Nephron progenitor cell (in vitro differentiated cells): ENCODE measurements around the gene NFASC.

Source experiments
- DNase-seq: peaks from one replicate; pipeline ENCODE4 v3.0.0; 2021
- H3K27ac Mint-ChIP-seq: 2 replicates; pipeline ENCODE4 v1.8.0; 2021; ENCODE audit warnings: mild to moderate bottlenecking, moderate library complexity, mixed read lengths
- H3K27me3 Mint-ChIP-seq: 2 replicates; pipeline ENCODE4 v1.8.0; 2021; ENCODE audit warnings: mild to moderate bottlenecking, low read depth, mixed read lengths; ENCODE audit not compliant: poor library complexity
- H3K36me3 Mint-ChIP-seq: 2 replicates; pipeline ENCODE4 v1.8.0; 2021; ENCODE audit warnings: low read depth, mixed read lengths
- H3K4me1 Mint-ChIP-seq: 2 replicates; pipeline ENCODE4 v1.8.0; 2021; ENCODE audit warnings: mixed read lengths
- H3K4me3 Mint-ChIP-seq: 2 replicates; pipeline ENCODE4 v1.8.0; 2021; ENCODE audit warnings: mild to moderate bottlenecking, moderate library complexity, mixed read lengths
- H3K9me3 Mint-ChIP-seq: 2 replicates; pipeline ENCODE4 v1.8.0; 2021; ENCODE audit warnings: mild to moderate bottlenecking, moderate library complexity, mixed read lengths
- TF ChIP-seq, protein P1 (sequence below): fragments of 200-600 bp; sonication (generic); IDR thresholded peaks from 2 replicates; pipeline ENCODE4 v1.5.0; 2021; ENCODE audit warnings: antibody characterized with exemption

NFASC gene

DNA sequence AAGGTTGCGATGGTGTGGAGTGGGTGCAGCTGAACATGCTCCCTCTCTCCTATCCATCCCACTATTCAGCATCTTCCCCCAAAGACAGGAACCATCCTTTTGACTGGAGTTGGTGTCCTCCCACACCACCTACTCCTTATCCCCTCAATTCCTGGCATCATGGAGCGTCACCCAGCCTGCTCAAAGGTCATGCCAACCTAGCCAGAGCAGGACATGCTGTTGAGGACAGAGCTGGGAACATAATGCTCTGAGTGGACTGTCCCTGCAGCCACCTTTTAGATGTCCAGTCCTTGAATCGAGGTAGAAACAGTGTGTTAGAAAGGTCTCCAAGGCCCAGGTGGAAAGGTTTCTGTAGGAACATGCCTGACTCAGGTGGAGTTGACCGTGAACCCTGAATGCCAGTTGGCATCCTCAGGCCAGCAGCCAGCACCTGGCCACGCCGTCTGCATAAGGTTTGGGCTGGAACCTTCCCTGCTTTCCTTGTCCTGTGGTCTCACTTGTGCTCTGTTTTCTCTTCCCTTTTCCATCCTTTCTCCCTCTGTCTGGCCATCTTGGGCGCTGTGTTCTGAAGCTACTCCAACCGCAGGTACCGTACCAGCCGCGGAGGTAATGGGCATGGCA, 120.2 kb downstream of the NFASC start:
- no peak overlapping the region for H3K27ac Mint-ChIP-seq
- DNase-seq: no peak
- H3K9me3 Mint-ChIP-seq: no peaks in the 10 kb centered on the region
- TF ChIP-seq, protein P1, sequence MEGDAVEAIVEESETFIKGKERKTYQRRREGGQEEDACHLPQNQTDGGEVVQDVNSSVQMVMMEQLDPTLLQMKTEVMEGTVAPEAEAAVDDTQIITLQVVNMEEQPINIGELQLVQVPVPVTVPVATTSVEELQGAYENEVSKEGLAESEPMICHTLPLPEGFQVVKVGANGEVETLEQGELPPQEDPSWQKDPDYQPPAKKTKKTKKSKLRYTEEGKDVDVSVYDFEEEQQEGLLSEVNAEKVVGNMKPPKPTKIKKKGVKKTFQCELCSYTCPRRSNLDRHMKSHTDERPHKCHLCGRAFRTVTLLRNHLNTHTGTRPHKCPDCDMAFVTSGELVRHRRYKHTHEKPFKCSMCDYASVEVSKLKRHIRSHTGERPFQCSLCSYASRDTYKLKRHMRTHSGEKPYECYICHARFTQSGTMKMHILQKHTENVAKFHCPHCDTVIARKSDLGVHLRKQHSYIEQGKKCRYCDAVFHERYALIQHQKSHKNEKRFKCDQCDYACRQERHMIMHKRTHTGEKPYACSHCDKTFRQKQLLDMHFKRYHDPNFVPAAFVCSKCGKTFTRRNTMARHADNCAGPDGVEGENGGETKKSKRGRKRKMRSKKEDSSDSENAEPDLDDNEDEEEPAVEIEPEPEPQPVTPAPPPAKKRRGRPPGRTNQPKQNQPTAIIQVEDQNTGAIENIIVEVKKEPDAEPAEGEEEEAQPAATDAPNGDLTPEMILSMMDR: no peak
- peaks cover 84% of the 10 kb centered on the region for H3K27me3 Mint-ChIP-seq
- no peaks in the 10 kb centered on the region for H3K36me3 Mint-ChIP-seq
- peaks cover 45% of the 10 kb centered on the region for H3K4me1 Mint-ChIP-seq
- no peak overlapping the region for H3K4me3 Mint-ChIP-seq

- H3K27ac Mint-ChIP-seq: no peak overlapping the region
- no peaks in the 10 kb centered on the region for H3K36me3 Mint-ChIP-seq
- H3K9me3 Mint-ChIP-seq: no peaks in the 10 kb centered on the region
- TF ChIP-seq, protein P1: no peak
- peaks cover 50% of the 10 kb centered on the region for H3K4me1 Mint-ChIP-seq
- no peak overlapping the region for H3K4me3 Mint-ChIP-seq
- H3K27me3 Mint-ChIP-seq: peaks cover 83% of the 10 kb centered on the region
- DNase-seq: no peak
These were observed 120.7 kb downstream of the NFASC start for GRCh38 chr1:204991342-204991844.

DNA sequence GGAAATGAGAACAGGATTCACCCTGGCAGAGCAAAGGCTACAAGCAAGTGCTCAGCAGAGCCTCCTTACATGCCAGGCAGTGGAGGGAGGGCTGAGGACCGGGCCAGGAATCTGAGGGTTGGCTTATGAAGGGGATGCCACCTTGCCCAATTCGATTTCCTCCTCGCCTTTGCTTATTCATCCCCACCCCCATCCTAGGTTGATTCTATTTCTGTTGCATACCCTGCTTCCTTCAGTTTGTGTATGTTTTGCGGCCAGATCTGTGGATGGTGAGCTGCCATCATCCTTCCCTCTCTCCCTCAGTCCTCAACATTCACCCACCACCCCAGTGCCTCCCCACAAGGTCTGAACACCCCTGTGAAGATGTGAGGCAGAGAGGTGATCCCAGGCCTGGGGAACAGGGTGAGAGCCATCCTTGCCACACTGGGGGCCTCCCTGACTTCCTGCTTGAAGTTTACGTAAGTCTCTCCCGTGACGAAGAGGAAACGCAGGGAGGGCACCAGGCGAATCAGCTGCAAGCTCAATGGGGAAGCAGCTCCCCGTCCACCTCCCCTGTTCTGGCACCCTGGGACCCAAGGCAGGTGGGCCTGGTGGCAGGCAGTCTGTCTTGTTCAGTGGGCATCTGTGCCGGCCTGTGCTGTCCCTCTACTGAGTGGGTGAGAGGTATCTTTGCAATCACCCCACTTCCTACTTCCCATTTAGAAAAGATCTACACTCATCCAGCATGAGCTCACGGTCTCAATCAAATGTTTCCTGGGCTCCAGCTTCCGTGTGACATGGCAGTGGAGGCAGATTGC, 121.7 kb downstream of the NFASC start:
- Mint-ChIP-seq H3K4me3 (no peak overlapping the region), H3K9me3 (no peaks in the 10 kb centered on the region), H3K4me1 (peaks cover 59% of the 10 kb centered on the region), H3K27me3 (peaks cover 79% of the 10 kb centered on the region), H3K36me3 (no peaks in the 10 kb centered on the region), H3K27ac (no peak overlapping the region)
- TF ChIP-seq, protein P1: no peak
- DNase-seq: no peak

- peaks cover 65% of the 10 kb centered on the region for H3K4me1 Mint-ChIP-seq
- H3K4me3 Mint-ChIP-seq: no peak overlapping the region
- peaks cover 77% of the 10 kb centered on the region for H3K27me3 Mint-ChIP-seq
- DNase-seq: no peak
- no peak overlapping the region for H3K27ac Mint-ChIP-seq
- TF ChIP-seq, protein P1: no peak
- H3K9me3 Mint-ChIP-seq: no peaks in the 10 kb centered on the region
- no peaks in the 10 kb centered on the region for H3K36me3 Mint-ChIP-seq
These were observed 122.3 kb downstream of the NFASC start for GRCh38 chr1:204992998-204993314.

GRCh38 chr1:204994086-204994862, 123.6 kb downstream of the NFASC start:
- H3K4me3 Mint-ChIP-seq: peak overlapping the region; percentile 20

More at GRCh38 chr1:204994086-204994862, 123.6 kb downstream of the NFASC start:
- H3K36me3 Mint-ChIP-seq: no peaks in the 10 kb centered on the region
- DNase-seq: no peak
- H3K9me3 Mint-ChIP-seq: no peaks in the 10 kb centered on the region
- peaks cover 65% of the 10 kb centered on the region for H3K27me3 Mint-ChIP-seq
- H3K4me1 Mint-ChIP-seq: peaks cover 75% of the 10 kb centered on the region
- H3K27ac Mint-ChIP-seq: no peak overlapping the region
- TF ChIP-seq, protein P1: no peak
